Fibroblast of pulmonary artery (primary cell): Measurements from ENCODE around the gene HBM.

Source experiments
- DNase-seq: peaks from one replicate; pipeline ENCODE4 v3.0.0-alpha.2; 2010; ENCODE audit warnings: low read depth
- H3K4me3 ChIP-seq: replicated peaks from 2 replicates; pipeline ENCODE4 v1.5.1; 2011; ENCODE audit warnings: low read depth, mild to moderate bottlenecking, control low read depth, low read length, moderate library complexity
- TF ChIP-seq, protein P1 (sequence below): IDR thresholded peaks from 2 replicates; pipeline ENCODE4 v1.5.1; 2011; ENCODE audit warnings: mild to moderate bottlenecking, control low read depth, low read length, inconsistent platforms; ENCODE audit errors: missing control alignments

Gene HBM

GRCh38 chr16:133716-134115 is 32.1 kb upstream of the HBM start:
- DNase-seq, result no peak
- H3K4me3 ChIP-seq, result no peak overlapping the region
- TF ChIP-seq, protein P1, sequence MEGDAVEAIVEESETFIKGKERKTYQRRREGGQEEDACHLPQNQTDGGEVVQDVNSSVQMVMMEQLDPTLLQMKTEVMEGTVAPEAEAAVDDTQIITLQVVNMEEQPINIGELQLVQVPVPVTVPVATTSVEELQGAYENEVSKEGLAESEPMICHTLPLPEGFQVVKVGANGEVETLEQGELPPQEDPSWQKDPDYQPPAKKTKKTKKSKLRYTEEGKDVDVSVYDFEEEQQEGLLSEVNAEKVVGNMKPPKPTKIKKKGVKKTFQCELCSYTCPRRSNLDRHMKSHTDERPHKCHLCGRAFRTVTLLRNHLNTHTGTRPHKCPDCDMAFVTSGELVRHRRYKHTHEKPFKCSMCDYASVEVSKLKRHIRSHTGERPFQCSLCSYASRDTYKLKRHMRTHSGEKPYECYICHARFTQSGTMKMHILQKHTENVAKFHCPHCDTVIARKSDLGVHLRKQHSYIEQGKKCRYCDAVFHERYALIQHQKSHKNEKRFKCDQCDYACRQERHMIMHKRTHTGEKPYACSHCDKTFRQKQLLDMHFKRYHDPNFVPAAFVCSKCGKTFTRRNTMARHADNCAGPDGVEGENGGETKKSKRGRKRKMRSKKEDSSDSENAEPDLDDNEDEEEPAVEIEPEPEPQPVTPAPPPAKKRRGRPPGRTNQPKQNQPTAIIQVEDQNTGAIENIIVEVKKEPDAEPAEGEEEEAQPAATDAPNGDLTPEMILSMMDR, result no peak

DNA sequence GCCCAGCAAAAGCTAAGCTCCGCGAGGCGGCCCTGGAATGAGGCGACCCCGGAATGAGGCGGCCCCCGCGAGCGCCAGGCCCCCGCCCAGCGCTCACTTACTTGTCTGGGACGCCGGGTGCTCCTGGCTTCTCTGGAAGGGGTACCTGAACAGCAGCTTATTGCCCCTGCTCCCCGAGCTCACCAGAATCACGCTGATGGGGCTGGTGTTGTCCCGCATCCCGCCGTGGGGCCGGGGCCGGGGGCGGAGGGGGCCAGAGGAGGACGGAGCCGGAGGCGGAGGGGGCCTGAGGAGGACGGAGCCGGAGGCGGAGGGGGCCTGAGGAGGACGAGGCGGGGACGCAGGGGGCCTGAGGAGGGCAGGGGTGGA is 27.7 kb upstream of the HBM start:
- TF ChIP-seq, protein P1, result no peak
- DNase-seq, result no peak
- peak overlapping the region; percentile 76 for H3K4me3 ChIP-seq

DNA sequence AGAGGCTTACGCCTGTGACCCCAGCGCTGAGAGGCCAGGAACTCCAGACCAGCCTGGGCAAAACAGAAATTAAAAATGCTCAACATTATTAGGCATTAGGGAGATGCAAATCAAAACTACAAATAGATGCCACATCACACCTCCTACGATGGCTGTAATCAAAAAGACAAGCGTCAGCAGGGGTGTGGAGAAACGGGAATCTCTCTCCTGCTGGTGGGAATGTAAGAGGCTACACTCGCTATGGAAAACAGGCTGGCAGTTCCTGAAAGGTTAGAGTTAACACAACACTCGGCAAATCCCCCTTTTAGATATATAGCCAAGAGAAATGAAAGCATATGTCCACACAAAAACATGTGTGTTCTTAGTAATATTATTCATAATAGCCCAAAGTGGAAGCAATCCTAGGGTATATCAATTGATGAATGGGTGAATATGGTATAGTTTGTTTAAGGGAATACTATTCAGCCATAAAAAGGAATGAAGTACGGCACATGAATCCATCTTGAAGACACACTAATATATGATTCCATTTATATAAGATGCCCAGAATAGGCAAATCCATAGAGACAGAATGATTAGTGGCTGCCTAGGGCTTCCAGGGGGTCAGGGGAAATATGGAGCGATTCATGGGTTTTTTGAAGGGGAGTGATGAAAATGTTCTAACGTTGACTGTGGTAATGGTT is 25.5 kb upstream of the HBM start:
- TF ChIP-seq, protein P1, result no peak
- no peak overlapping the region for H3K4me3 ChIP-seq
- DNase-seq, result no peak

DNA sequence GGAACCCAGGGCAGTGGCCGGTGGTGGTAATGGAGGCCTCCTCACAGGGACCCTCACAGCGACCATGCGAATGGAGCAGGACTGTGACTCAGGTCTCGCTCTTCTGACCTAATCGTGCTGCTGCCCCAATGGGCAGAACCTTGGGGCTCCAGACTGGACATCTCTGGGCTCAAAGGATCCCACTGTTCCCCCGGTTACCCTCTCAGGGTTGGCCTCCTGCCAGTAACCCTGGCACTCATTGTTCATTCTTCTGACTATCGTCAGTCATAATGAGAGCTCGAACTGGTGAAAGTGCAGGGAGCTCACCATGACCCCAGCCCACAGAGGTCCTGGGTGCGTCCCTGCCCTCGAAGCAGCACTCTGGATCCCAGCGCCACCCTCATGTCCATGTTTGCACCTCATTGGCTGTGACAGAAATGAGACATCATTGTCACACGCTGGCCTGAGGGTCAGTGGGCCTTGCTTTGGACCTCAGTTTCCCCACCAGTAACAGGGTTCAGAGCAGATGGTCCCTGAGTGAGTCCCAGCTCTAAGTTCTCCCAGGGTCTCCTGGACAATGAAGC is 23.3 kb upstream of the HBM start:
- DNase-seq, result no peak
- TF ChIP-seq, protein P1, result no peak

GRCh38 chr16:143047-143446 is 22.7 kb upstream of the HBM start:
- H3K4me3 ChIP-seq, result no peak overlapping the region
- DNase-seq, result no peak

More for the DNA sequence above, 23.3 kb upstream of the HBM start:
- no peak overlapping the region for H3K4me3 ChIP-seq

DNA sequence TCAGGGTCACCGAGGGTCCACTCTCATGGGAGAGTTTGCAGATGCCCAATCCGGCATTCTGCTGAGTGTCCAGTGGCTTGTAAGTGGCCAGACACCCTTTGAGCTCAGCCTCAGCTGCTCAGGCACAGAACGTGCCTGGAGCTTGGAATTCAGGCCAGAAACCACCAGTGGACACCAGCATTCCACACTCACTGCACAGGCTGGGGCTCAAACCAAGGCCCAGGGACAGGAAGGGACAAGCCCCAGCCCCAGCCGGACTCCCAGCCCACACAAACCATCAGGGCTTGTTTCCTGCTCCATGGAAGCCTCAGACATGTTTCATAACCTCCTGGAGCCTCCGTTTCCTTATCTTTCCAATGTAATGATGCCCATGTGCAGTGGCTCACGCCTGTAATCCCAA is 22.3 kb upstream of the HBM start:
- TF ChIP-seq, protein P1, result no peak
- peak; percentile 7 for DNase-seq
- H3K4me3 ChIP-seq, result no peak overlapping the region

More at GRCh38 chr16:143047-143446, 22.7 kb upstream of the HBM start:
- TF ChIP-seq, protein P1, result no peak

DNA sequence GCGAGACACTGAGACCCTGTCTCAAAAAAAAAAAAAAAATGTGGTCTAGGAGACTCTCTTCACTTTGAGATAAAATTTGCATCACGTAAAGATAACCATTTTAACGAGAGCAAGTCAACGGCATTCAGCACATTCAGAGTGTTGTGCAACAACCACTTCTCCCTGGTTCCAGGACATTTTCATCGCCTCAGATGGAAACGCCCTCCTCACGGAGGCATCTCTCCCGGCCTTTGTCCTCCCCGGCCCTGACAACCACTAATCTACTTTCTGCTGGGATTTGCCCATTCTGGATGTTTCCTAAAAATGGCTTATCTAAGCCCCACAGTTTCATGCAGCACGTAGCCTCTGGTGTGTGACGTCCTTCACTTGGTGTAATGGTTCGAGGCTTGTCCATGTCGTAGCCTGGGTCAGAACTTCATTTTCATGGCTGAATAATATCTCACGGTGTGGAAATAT is 21.0 kb upstream of the HBM start:
- no peak for DNase-seq
- TF ChIP-seq, protein P1, result no peak
- no peak overlapping the region for H3K4me3 ChIP-seq
